GM12801 (cell line): ENCODE measurements around the gene PIGR.

Experiments
- TF ChIP-seq, protein P1 (sequence below): IDR thresholded peaks from one replicate; pipeline ENCODE4 v1.5.1; 2011; ENCODE audit warnings: control low read depth; ENCODE audit not compliant: insufficient read length; ENCODE audit errors: extremely low read depth

PIGR gene

DNA sequence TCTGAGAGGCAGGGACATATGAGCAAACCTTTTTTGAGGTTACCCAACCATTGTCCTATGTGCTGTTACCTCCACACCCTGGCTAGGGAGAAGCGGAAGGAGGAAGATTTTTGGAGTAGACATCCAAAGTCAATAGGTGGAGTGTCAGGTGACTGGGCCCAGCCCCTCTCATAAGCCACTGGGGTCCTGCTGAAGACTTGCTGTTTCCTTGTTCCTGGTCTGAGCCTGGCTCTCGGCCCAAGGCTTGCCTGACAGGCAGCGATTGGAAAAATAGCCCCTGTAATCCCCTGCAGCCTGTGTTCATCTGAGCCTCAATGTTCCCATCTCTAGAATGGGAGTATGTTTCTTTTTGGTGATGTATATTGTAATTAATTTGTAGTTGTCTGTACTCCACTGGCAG lies 6.9 kb upstream of the PIGR start:
- TF ChIP-seq, protein P1, sequence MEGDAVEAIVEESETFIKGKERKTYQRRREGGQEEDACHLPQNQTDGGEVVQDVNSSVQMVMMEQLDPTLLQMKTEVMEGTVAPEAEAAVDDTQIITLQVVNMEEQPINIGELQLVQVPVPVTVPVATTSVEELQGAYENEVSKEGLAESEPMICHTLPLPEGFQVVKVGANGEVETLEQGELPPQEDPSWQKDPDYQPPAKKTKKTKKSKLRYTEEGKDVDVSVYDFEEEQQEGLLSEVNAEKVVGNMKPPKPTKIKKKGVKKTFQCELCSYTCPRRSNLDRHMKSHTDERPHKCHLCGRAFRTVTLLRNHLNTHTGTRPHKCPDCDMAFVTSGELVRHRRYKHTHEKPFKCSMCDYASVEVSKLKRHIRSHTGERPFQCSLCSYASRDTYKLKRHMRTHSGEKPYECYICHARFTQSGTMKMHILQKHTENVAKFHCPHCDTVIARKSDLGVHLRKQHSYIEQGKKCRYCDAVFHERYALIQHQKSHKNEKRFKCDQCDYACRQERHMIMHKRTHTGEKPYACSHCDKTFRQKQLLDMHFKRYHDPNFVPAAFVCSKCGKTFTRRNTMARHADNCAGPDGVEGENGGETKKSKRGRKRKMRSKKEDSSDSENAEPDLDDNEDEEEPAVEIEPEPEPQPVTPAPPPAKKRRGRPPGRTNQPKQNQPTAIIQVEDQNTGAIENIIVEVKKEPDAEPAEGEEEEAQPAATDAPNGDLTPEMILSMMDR = no peak

DNA sequence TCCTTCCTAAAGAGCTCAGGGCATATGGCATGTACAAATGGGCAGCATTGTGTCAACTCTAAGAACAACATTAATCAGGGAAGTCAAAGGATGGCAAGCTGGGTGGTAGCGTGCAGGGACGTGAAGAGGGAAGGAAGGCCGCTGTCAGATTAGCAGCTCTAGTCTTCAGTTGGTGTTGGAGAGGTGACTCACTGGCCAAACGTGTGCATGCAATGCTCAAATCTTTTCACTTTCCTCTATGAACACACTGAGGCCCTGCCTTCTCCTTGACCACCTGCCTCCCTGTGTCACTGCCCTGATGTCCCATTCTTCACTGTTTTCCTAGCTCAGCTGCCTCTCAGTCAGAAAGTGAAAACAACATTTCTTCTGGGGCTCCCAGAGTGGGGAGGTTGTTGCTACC lies 5.9 kb upstream of the PIGR start:
- TF ChIP-seq, protein P1 = no peak

DNA sequence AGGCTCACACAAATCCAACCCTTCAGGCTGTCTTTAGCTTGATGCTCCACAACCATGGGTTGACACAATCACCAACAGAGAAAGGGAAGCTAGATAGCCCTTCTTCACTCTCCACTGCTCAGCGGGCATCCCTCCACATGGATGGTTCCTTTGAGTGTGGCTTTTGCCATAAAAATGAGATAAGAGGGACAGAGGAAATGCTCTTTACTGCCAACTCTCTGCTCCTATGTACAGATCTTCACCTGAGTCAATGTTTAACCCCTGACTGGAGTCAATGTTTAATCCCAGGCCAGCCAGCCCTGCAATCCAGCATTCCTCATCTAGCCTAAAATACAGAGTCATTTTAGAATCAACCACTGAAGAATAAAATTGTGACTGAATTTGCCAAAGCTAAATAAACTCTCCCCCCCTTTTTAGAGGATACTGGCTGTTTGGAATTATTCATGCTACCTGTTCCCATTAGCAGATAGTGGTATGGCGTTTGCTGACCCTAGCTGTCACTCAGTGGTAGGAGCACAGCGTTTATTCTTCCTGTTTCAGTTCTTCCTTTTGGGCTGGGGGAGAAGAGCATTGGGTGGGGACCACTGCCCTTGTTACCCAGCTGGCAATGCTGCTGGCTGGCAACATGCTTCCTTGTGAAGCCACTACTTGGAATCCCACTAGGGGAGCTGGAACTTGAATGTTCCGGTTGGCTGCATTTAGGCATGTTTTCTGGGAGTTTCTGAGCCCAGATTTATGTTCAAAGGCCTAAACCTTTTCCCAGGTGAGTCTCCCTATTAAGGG lies 5.2 kb upstream of the PIGR start:
- TF ChIP-seq, protein P1 = no peak

DNA sequence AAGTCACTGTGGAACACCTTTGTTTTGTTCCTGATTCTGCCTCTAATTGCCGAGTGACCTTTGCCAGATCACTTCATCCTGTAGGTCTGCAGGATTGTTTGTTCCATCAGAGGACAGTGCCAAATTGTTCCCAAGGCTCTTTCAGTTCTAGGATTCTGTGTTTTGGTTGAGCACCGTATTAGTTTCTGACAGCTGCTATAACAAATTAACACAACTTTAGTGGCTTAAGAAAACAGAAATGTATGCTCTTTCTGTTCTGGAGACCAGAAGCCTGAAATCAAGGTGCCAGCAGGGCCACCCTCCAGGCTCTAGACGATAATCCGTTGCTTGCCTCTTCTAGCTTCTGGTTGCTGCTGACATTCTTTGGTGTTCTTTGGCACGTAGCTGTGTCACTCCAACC lies 3.4 kb upstream of the PIGR start:
- TF ChIP-seq, protein P1 = no peak

DNA sequence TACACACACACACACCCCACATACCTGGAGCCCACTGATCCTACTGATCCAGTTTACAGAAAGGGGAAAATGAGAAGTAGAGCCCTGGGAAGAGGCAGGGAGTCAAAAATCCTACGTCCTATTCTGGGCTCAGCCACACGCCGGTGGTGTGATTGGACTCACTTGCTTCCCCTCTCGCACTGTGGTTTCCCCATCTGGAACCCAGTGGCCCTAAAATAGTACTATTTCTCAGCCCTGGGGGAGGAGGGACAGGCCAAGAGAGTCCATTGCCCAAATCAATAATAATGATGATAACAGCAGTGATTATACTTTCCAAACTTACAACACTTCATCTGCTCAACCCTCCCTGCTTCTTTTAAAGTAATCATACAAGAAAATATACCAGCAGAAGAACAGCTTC lies 2.9 kb upstream of the PIGR start:
- TF ChIP-seq, protein P1 = no peak

DNA sequence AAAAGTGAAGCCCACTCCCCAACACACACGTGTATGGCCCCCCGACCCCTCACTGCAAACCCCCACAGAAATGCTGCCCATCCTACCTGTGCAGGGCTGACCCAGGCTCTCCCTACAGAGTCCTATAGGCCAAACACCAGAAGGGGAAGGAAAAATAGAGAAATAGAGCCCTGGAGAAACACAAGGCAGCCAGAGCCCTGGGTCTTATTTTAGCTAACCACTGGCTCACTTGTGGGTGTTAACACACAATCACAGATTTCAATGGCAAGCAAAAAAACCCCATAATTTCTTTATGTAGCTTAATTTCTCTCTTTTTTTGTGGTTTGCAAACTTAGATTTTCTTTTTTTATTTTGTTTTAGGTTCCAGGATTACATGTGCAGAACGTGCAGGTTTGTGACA lies 989 bp upstream of the PIGR start:
- TF ChIP-seq, protein P1 = no peak

DNA sequence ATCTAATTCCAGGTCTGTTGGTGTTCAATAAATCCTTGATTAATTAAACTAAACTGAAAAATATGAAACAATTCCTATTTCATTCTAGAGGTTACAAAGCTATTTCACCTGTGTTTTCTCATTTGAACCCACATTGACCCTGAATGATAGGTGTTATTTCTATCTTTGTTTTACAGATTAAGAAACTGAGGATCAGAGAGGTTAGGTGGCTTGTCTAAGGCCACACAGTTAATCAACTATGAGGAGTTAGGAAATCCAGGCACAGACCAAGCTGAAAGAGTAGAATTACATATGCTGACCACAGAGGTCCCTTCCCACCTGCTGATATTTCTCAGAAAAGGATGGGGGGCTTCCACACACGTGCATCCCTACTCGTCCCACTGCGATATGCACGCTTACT lies 487 bp downstream of the PIGR start:
- TF ChIP-seq, protein P1 = no peak
